ENCODE data around the gene ISYNA1.

The ISYNA1 gene

GRCh38 chr19:18442941-18443340 lies 5.0 kb upstream of the ISYNA1 start:
- no peaks in the 10 kb centered on the region for H3K27me3 ChIP-seq (ENCODE audit: insufficient read depth, low read length, poor library complexity, severe bottlenecking)
- peaks cover 8% of the 10 kb centered on the region; the same call in 1 of the 2 replicates for H3F3A ChIP-seq (ENCODE audit: low read depth)
- TF ChIP-seq, protein P1, sequence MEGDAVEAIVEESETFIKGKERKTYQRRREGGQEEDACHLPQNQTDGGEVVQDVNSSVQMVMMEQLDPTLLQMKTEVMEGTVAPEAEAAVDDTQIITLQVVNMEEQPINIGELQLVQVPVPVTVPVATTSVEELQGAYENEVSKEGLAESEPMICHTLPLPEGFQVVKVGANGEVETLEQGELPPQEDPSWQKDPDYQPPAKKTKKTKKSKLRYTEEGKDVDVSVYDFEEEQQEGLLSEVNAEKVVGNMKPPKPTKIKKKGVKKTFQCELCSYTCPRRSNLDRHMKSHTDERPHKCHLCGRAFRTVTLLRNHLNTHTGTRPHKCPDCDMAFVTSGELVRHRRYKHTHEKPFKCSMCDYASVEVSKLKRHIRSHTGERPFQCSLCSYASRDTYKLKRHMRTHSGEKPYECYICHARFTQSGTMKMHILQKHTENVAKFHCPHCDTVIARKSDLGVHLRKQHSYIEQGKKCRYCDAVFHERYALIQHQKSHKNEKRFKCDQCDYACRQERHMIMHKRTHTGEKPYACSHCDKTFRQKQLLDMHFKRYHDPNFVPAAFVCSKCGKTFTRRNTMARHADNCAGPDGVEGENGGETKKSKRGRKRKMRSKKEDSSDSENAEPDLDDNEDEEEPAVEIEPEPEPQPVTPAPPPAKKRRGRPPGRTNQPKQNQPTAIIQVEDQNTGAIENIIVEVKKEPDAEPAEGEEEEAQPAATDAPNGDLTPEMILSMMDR (conservative IDR thresholded peaks at IDR 0.05; ENCODE audit: low read length): no peak
- no peak for TF ChIP-seq EZH2phosphoT487 (IDR thresholded peaks at IDR 0.05; ENCODE audit: borderline replicate concordance)
- no peak overlapping the region for H3K4me2 ChIP-seq (ENCODE audit: low read depth, low read length, poor library complexity, severe bottlenecking)
- H4K20me1 ChIP-seq (ENCODE audit: insufficient read depth, low read length, poor library complexity, severe bottlenecking): no peaks in the 10 kb centered on the region
- no peaks in the 10 kb centered on the region for H3K9me2 ChIP-seq (replicated peaks; ENCODE audit: low read depth, low read length)
- no peak overlapping the region for H3K9ac ChIP-seq (ENCODE audit: low read depth, low read length, poor library complexity, severe bottlenecking)
- no peak overlapping the region for H2AFZ ChIP-seq (ENCODE audit: low read length)
- no peaks in the 10 kb centered on the region for H3K9me3 ChIP-seq (ENCODE audit: insufficient read depth, low read depth, low read length)
- H3K4me3 ChIP-seq (ENCODE audit: low read length, poor library complexity, severe bottlenecking): no peak overlapping the region
- peaks cover 28% of the 10 kb centered on the region; the same call in 1 of the 2 replicates for H3K36me3 ChIP-seq (ENCODE audit: insufficient read depth, low read length)
- no peaks in the 10 kb centered on the region for H3K79me2 ChIP-seq (ENCODE audit: insufficient read depth, low read length)
- H3K4me1 ChIP-seq (ENCODE audit: insufficient read depth, low read length, poor library complexity, severe bottlenecking): no peaks in the 10 kb centered on the region

GRCh38 chr19:18441804-18442788 lies 4.2 kb upstream of the ISYNA1 start:
- Histone ChIP-seq H3K79me2 (ENCODE audit: insufficient read depth, low read length) (no peaks in the 10 kb centered on the region), H4K20me1 (ENCODE audit: insufficient read depth, low read length, poor library complexity, severe bottlenecking) (no peaks in the 10 kb centered on the region), H3K9ac (ENCODE audit: low read depth, low read length, poor library complexity, severe bottlenecking) (no peak overlapping the region), H3K36me3 (ENCODE audit: insufficient read depth, low read length) (peaks cover 28% of the 10 kb centered on the region; the same call in 1 of the 2 replicates), H3K4me1 (ENCODE audit: insufficient read depth, low read length, poor library complexity, severe bottlenecking) (no peaks in the 10 kb centered on the region), H3K9me3 (ENCODE audit: insufficient read depth, low read depth, low read length) (no peaks in the 10 kb centered on the region), H3K4me3 (ENCODE audit: low read length, poor library complexity, severe bottlenecking) (no peak overlapping the region), H3K27me3 (ENCODE audit: insufficient read depth, low read length, poor library complexity, severe bottlenecking) (no peaks in the 10 kb centered on the region), H3F3A (ENCODE audit: low read depth) (peaks cover 8% of the 10 kb centered on the region; the same call in 1 of the 2 replicates), H3K9me2 (replicated peaks; ENCODE audit: low read depth, low read length) (no peaks in the 10 kb centered on the region), H3K4me2 (ENCODE audit: low read depth, low read length, poor library complexity, severe bottlenecking) (no peak overlapping the region), H2AFZ (ENCODE audit: low read length) (no peak overlapping the region)
- TF ChIP-seq, protein P1 (conservative IDR thresholded peaks at IDR 0.05; ENCODE audit: low read length): no peak
- TF ChIP-seq EZH2phosphoT487 (IDR thresholded peaks at IDR 0.05; ENCODE audit: borderline replicate concordance): no peak

- Histone ChIP-seq H3K4me2 (ENCODE audit: low read depth, low read length, poor library complexity, severe bottlenecking) (no peak overlapping the region), H3F3A (ENCODE audit: low read depth) (peaks cover 8% of the 10 kb centered on the region; the same call in 1 of the 2 replicates), H2AFZ (ENCODE audit: low read length) (no peak overlapping the region), H4K20me1 (ENCODE audit: insufficient read depth, low read length, poor library complexity, severe bottlenecking) (no peaks in the 10 kb centered on the region), H3K27me3 (ENCODE audit: insufficient read depth, low read length, poor library complexity, severe bottlenecking) (no peaks in the 10 kb centered on the region), H3K36me3 (ENCODE audit: insufficient read depth, low read length) (peaks cover 21% of the 10 kb centered on the region; the same call in 1 of the 2 replicates), H3K79me2 (ENCODE audit: insufficient read depth, low read length) (no peaks in the 10 kb centered on the region), H3K4me1 (ENCODE audit: insufficient read depth, low read length, poor library complexity, severe bottlenecking) (peaks cover 7% of the 10 kb centered on the region), H3K9ac (ENCODE audit: low read depth, low read length, poor library complexity, severe bottlenecking) (no peak overlapping the region), H3K9me3 (ENCODE audit: insufficient read depth, low read depth, low read length) (no peaks in the 10 kb centered on the region), H3K9me2 (replicated peaks; ENCODE audit: low read depth, low read length) (no peaks in the 10 kb centered on the region), H3K4me3 (ENCODE audit: low read length, poor library complexity, severe bottlenecking) (no peak overlapping the region)
- TF ChIP-seq, protein P1 (conservative IDR thresholded peaks at IDR 0.05; ENCODE audit: low read length): no peak
- TF ChIP-seq EZH2phosphoT487 (IDR thresholded peaks at IDR 0.05; ENCODE audit: borderline replicate concordance): no peak
These were observed 3.2 kb upstream of the ISYNA1 start for GRCh38 chr19:18440936-18441803.

Data from Loucy (cell line).